ENCODE results near the gene SLC25A41. TPM values are rescaled to one million over a fixed set of nuclear protein-coding genes. Genes with fewer than 3 reads are reported as not detected.

The SLC25A41 gene
- total RNA-seq, 1 donor from 2014 or later: 0.44 TPM

DNA sequence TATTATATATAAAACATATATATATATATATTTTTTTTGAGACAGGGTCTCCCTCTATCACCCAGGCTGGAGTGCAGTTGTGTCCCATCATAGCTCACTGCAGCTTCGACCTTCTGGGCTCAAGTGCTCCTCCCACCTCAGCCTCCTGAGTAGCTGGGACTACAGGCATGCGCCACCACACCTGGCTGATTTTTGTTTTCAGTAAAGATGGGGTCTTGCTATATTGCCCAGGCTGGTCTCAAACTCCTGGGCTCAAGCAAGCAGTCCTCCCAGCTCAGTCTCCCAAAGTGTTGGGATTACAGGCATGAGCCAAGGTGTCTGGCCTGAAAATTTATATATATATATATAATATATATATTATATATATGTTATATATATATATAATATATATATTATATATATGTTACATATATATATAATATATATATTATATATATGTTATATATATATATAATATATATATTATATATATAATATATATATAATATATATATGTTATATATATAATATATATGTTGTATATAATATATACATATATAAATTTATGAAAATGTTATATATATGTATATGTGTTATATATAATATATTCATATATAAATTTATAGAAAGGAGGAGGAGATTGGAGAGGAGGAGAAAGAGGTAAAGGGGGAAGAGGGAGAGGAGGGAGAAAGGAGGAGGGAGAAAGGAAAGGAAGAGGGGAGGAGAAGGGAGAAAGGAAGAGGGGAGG is 4.7 kb downstream of the SLC25A41 start:
- intact Hi-C loops (cut with micrococcal nuclease): loop anchor here (5.0 kb wide), 1 partner anchor 1957 kb away; the partner anchor contains the start of gene HDGFL2

DNA sequence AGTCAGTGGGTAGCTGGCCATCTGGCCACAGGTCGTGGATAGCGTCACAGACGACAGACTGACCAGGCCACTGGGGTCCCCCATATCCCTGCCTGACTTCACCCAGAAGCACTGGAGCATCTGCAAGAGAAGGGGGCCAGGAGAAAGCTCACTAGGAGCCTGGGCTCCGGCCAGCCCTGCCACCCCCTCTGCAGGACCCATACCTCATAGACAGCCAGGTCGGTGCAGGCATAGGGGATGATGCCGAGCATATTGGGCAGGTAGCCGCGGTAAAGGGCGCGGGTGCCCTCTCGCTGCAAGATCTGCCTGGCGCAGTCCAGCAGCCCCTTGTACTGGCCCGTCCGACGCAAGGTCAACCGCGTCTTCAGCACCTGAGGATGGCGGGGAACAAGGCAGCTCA is 6.4 kb downstream of the SLC25A41 start:
- intact Hi-C loops (cut with micrococcal nuclease): loop anchor here (5.0 kb wide), 1 partner anchor 1955 kb away; the partner anchor contains the start of gene HDGFL2

DNA sequence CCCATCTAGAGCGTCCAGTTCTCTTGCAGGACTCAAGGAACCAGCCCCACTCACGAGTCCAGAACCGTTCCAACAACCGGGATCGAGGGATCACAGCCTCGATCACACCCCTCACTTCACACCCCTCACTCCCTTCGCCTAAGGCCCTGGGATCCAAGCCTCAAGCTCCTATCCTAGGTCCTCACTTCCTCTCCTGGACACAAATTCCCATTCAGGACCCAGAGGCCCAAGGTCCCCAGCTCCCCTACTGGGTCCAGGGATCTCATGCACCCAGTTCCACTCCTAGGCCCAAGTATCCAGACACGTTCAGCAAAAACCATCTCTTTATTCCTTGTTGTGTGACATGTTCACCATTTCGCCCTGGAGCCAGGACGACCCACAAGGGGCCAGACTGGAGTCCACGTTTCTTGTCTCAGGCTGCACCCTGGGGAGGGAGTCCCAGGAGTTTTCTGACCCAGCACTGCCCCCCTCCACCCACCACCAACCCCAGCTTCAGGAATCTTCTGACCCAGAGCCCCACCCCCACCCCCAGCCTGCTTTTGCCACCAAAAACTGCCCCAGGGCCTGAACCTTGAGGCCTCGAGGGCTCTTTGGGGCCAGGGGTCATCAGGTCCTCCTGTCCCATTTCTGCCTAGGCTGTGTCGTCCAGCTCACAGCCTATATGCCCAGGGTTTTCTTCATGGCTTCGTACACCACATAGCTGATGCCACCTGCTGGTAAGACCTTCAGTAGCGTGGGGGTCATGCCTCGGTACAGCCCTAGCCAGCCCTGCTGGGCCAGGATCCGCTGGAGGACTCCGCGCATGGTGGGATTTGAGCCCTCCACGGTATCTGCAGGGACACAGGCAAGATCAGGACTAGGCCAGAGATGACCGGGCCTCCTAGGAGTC is 7.6 kb downstream of the SLC25A41 start:
- intact Hi-C loops (cut with micrococcal nuclease): loop anchor here (1.0 to 5.0 kb wide), 14 partner anchors 33 to 1954 kb away; partner anchors contain the start of genes CLPP, DENND1C, GPR108 and GTF2F1

DNA sequence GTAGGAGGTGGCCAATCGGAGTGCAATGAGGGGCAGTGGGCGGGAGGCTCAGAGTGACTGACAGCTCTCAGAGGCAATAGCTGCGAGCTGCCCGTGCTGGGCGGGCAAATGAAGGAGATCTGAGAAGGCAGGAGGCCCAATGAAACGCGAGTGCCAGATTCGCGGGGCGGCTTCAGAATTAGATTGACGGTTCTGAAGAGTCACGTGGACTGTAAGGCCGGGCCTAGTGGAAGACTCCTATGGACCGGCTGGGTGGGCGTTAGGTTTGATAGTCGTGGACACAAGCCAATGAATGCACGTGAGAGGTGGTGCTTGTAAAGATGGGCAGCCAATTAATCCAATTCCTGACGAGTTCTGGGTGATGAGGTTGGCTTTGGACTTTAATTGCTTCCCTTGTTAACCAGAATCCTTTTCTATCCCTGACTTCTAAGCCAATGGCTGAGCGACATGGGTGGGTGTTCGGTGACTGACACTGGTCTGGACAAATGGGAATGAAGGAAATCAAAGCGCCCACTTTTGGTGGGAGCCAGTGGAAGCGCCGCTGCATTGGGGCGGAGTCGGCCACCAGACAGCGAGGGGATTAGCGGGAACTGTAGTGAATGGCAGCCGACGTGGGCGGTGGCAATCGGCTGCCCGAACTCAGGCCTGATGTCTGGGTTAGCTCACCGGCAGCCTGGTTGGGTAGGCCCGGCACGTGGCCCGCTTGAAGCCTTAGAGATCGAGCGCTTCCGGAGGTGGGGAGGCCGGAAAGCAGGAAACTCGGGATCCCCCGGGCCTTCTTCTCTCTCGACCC is 8.4 kb downstream of the SLC25A41 start:
- intact Hi-C loops (cut with micrococcal nuclease): loop anchor here (1.0 to 5.0 kb wide), 15 partner anchors 32 to 1953 kb away; partner anchors contain the start of genes CLPP, DENND1C, GPR108 and GTF2F1

DNA sequence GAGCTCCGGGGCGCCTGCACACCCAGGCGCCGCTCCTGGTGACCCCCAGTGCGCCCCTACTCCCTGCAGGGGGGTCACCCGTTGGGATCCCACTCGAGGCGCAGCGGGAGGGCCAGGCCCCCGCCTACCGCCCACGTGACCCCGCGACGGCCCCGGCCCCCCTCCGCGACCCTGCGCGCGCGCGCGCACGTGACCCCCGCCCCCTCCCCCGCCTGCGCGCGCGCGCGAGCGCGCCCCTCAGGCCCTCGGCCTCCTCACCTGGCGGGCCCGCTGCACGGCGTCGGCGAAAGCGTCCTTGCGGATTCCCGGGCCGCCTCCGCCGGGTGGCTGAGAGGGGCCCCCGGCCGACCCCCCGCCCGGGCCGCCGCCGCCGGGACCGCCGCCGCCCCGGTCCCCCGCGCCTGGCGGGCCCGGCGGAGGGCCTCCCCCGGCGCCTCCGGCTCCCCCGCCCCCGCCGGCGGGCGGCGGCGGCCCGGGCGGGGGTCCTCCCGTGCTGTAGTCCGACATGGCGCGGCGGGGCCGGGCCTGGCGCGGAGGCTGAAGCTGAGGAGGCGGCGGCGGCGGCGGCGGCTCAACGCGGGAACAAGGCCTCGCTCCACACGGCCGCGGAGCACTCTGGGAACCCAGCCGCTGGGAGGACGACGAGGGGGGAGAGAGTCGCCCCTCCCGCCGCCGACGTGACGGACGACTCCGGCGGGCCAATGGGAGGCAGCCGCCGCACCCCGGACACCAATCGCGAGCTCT is 9.2 kb downstream of the SLC25A41 start, which contains the start of gene KHSRP:
TSS of gene KHSRP (minus strand) at position 617 of the 744 bp plus-strand sequence. CDS start at position 507, 110 bp downstream.
- intact Hi-C loops (cut with micrococcal nuclease): loop anchor here (1.0 kb wide), 1 partner anchor 144 kb away; no protein-coding TSS in a partner anchor

DNA sequence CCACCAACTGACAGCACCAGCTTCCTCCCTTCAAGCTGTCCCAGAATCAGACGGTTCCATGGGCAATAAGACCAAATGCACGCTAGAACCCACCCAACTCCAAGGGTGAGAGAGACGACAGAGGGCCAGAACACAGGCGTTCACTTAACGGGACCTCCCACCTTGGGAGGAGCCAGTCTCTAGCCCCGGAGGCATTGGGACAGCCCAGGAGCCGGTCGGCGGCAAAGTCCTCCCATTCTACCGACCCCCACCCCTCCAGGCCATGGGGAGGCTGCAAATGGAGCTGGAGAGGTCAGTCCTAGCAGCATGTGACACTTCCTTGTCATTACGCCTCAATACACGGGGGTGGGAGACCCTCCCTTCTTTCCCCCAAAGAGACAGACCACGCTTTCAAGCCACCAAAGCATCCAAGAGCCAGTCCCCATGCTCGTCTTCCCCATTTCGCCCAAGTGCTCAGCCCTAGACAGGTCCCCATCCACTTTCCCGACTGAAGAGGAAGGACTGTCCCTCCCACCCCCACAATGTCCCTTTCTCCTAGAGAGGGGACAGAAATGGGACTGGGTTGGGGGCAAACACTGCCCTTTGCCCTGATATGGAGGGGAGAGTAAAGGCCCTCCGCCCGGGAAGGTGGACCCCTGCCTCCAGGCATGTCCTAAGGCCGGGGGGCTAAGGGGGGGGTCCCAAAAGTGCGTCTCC is 9.9 kb downstream of the SLC25A41 start:
- intact Hi-C loops (cut with micrococcal nuclease): loop anchor here (1.0 kb wide), 1 partner anchor 143 kb away; no protein-coding TSS in a partner anchor

DNA sequence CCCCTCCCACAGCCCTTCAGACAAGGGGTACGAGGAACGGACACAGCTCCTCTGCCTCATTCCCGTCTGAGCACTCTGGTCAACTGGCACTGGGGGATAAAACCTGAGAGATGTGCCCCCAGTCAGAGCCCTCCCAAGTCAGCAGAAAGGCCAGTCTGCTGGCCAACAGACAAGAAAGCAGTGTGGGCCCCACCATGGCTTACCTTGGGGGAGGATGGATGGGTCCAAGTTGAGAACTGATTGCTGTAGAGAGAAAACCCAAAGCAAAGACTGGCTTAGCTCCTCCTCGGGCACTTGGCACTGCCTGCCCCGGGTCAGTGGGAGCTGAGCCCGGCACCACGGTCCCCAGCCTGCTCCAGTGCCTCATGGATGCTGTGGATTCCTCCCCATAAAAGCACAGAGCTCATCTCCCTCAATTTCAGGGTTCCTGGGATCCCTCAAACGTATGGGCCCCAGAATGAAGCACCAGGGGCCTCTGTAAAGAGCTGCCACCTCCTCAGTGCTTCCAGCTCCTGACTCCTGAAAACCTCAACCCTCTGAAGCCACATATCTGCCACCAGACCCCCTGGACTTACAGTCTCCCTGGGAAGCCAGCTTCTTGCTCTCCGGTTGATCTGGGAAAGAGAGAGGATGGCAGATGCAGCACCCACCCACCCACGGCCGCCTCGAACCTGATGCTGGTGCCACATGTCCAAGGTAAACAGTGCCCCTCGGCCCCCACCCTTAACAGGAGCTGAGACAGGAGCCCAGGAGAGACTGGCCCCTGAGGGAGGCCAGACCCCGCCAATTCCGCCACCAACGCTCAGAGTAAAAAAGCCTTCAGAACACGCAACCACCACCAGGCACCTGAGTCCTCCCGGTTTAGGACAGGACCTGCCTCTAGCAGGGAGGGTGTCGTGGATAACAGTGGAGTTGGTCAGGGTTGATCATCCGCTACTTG is 12.2 kb downstream of the SLC25A41 start:
- intact Hi-C loops (cut with micrococcal nuclease): no loop called here

DNA sequence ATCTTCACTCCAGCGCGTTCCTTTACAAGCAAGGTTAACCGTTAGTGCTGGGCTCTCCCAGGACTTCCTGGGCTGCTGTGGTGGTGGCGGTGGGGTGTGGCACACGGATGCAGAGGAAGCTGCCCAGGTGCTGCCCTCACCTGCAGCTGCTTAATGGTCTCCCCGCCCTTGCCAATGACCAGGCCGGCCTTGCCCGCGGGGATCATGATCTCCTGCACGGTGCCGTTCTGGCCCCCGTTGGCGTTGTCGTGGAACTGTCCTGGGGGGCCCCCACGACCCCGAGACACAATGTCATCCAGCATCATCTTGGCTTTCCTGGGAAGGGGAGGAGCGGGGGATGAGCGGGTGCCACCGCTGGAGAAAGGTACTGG is 15.0 kb downstream of the SLC25A41 start:
- intact Hi-C loops (cut with micrococcal nuclease): no loop called here

DNA sequence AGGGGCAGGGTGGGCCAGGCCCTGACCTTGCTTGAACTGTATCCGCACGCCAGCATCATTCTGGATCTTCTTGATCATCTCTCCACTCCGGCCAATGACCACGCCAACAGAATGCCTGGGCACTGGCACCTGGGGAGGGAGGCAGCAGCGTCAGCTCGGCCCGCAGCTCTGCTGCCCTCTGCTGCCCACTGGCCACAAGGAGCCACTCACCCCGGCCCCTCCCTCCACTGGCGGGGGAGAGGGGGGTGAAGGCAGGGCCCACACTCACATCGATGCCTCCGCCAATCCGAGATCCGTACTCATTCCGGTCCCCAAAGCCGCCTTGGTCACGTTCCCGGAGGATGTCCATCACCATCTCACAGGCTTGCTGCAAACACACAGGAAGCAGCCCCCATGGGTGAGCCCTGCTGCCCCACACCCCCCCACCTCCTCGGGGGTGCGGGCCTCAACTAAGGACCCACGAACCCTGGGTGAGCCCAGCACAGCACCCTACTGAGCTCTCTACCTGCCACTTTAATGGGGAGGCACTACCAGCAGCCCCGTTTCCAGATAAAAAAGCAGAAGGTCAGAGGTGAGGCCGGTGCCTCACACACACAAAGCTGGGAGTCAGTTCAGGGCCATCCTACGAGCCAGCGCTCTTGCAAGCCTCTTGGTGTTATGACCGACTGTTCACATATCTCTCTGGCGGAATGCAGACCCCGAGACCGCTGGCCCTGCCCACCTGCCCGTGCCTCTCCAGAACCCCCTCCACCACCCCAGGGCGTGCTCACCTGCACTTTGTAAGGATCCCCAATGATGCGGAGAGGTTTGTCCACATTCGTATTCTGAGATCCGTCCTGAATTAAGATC is 15.6 kb downstream of the SLC25A41 start:
- intact Hi-C loops (cut with micrococcal nuclease): no loop called here

DNA sequence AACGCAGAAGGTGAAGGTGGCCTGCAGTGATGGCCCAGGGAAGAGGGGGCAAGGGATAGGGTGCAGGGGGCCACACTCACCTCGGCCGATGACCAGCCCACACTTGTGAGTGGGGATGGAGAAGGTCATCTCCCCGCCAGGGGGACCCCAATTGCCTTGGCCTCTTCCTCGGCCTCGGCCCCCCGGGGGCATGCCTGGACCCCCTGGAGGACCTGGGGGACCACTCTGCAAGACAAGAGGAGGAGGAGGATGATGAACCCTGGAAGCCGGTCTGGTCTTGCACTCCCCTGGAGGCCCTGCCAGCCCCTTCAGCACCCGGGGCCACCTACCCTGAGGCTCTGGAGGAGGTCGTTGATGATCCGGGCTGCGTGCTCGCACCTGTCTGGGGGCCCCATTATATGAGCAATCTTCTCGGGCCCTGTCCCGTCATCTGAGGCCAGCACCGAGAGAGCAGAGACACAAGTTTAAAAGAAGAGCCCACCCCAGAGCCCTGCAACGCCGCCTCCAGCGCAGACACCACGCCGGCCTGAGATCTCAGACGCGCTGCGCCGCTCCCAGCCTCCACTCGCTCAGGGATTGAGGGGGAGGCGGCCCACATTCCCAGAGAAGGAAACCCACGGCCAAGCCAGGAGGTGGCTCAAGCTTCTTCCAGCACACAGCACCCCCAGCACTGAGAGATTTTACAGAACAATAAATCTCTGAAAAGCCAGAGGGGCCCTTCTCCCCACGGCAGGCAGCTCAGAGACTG is 16.7 kb downstream of the SLC25A41 start:
- intact Hi-C loops (cut with micrococcal nuclease): no loop called here

DNA sequence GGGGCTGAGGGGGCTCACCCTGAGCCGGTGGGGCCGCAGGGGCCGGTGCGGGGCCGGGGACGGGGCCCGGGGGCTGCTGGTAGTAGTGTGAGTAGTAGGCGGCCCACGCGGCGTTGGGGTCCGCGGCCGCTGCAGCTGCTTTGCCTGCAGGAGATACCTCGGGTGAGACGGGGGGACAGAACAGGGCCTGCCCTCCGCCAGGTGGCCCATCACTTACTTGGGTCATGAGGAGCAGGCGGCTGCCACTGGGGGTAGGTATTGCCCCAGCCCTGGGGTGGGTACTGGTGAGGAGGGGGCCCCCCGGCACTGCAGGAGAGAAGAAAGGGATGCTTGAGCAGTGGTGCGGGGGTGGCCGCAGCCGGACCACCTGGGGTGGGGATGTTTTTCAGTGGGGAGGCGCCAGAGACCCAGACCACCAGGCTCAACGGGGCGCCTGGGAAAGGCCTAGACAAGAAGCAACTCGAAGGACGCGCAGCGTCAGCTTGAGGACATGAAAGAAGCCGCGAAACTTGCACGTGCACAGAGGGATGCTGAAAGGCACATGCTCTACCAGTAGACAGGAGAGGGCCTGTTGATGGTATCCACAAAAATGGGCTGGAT is 17.9 kb downstream of the SLC25A41 start:
- intact Hi-C loops (cut with micrococcal nuclease): no loop called here

DNA sequence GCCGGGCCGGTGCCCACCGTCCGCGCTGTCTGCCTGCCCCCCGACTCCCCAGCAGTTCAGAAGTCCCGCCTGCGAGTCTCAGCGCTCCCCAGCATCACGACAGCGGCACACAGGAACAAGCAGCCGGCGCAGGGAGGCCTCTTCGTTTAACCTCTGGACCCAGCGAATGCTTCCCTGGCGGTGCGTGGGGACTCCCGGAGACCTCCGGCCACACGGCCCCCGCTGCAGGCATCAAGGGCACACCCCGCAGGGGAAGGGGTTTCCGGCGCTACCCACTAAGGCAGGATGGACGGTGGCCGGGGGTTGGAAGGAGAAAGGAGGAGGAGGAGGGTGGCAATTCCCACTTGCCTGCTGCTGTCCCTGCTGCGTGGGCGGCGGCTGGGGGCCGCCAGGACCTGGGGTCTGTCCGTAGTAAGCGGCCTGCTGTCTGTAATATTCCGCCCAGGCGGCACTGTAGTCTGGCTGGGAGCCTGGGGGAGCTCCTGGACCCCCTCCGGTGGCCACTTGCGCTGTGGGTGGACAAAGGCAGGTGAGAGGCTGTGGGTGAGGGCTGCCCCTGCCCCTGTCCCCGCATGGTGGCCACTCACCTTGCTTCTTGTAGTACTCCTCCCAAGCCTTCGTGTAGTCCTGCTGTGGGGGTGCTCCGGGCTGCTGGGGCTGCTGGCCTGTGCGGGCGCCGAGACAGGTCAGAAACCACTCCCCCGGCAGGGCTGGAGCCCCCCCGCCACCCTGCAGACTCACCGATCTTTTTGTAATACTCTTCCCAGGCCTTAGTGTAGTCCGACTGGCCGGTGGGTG is 18.6 kb downstream of the SLC25A41 start:
- intact Hi-C loops (cut with micrococcal nuclease): no loop called here

DNA sequence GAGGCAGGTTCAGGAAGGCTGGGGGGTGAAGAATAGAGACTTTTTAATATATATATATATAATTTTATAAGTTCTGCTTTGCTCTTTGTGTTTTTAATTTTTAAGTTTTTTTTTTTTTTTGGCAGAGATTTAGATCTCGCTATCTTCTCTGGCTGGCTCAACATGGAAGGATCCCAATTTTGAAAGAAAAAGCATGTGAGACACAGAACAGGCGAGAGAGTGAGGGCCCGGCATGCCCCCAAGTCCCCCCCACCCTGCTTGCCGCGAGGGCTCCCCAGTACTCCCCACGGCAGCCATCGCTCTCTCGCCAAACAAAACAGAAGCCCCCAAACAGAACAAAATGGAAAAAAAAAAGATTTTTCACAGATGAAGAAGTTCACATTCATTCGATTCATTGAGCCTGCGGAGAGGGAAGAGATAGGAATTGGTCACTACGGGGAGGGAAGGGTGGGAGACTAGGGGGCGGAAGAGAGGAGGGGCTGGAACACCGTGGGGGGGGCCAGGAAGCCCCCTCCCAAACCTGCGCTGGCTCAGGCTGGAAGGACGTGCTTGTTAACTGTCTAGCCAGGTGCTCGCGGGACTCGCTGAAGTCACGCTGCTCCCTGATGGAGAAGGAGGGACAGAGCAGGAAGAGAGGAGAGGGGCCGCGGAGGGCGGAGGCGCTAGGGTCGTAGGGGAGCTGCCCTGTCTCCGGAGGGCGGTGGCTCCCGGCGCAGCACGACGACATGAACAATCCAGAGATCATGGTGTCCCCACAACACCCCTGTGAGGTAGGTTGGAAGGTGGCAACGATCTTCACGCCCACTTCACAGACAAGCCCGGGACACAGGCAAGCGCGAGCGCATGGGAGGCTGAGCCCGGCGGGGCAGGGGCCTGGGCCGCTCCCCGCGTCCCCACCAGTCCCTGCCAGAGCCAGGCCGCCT is 19.6 kb downstream of the SLC25A41 start:
- intact Hi-C loops (cut with micrococcal nuclease): no loop called here

DNA sequence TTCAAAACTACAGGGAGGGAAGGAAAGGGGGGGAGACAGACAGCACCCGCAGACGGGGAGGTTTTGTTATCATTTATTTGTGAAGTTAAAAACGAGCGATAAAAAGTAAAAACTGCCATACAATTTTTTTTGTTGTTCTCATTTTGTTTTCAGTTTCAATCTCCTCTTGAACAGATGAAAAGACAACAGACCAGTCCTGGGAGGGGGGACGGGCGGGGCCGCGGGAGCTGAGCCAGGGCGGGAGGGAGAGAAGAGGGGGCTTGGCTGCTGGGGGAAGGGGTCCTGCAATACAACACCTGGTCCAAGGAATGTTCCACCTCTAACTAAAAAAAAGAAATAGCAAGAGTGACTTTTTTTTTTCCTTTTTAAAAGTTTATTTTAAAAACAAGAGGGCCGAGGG is 20.3 kb downstream of the SLC25A41 start:
- intact Hi-C loops (cut with micrococcal nuclease): no loop called here
